Liver (tissue), 9 donors: ENCODE data around the gene PITPNM2. TPM values are rescaled to one million over a fixed set of nuclear protein-coding genes. Genes with fewer than 3 reads are reported as not detected.
A peak's percentile ranks its signal among the peaks of the same experiment; 100 is the strongest.

Experiments
- DNase-seq: peaks from one replicate; pipeline ENCODE4 v3.0.0-alpha.2; 2017; ENCODE audit warnings: low spot score
- H3K27ac ChIP-seq, 2 donors: one replicate each; pipeline ENCODE4 v1.7.0; 2013; ENCODE audit warnings: inconsistent platforms in 2 of 2, low read length in 2 of 2, control low read depth in 1 of 2, low read depth in 1 of 2, mild to moderate bottlenecking in 1 of 2
- H3K27me3 ChIP-seq, 4 donors: one replicate each; pipeline versions ENCODE4 v1.6.1 to v1.7.0; 2013; ENCODE audit warnings: low read length in 3 of 4, inconsistent platforms in 1 of 4, mild to moderate bottlenecking in 1 of 4, moderate library complexity in 1 of 4; ENCODE audit not compliant: control insufficient read depth in 4 of 4, insufficient read depth in 4 of 4
- H3K36me3 ChIP-seq, 4 donors: one replicate each; pipeline versions ENCODE4 v1.6.1 to v1.7.0; 2013; ENCODE audit warnings: low read length in 3 of 4, mild to moderate bottlenecking in 3 of 4, low read depth in 1 of 4, moderate library complexity in 1 of 4; ENCODE audit not compliant: control insufficient read depth in 4 of 4, insufficient read depth in 3 of 4
- H3K4me1 ChIP-seq, 4 donors: one replicate each; pipeline versions ENCODE4 v1.6.1 to v1.7.0; 2013; ENCODE audit warnings: low read length in 3 of 4, mild to moderate bottlenecking in 3 of 4, moderate library complexity in 1 of 4; ENCODE audit not compliant: control insufficient read depth in 4 of 4, insufficient read depth in 4 of 4
- H3K4me3 ChIP-seq, 3 donors: one replicate each; pipeline versions ENCODE4 v1.6.1 to v1.7.0; 2013; ENCODE audit warnings: low read length in 3 of 3, control low read depth in 1 of 3, low read depth in 1 of 3, mild to moderate bottlenecking in 1 of 3
- H3K9ac ChIP-seq, 2 donors: one replicate each; pipeline ENCODE4 v1.7.0; 2013; ENCODE audit warnings: low read length in 2 of 2, mild to moderate bottlenecking in 2 of 2, moderate library complexity in 2 of 2, control low read depth in 1 of 2, low read depth in 1 of 2
- H3K9me3 ChIP-seq, 4 donors: one replicate each; pipeline versions ENCODE4 v1.6.1 to v1.7.0; 2013; ENCODE audit warnings: low read length in 3 of 4; ENCODE audit not compliant: control insufficient read depth in 4 of 4
- ATF3 ChIP-seq: IDR thresholded peaks from 2 replicates; pipeline ENCODE4 v1.6.1; 2016; ENCODE audit warnings: antibody characterized with exemption
- CTCF ChIP-seq: fragments of 150-350 bp; IDR thresholded peaks from 2 replicates; pipeline ENCODE4 v1.5.1; 2017; ENCODE audit warnings: improper control_type of control experiment, low read depth, low read length; ENCODE audit not compliant: missing input control
- EGR1 ChIP-seq, 2 donors: IDR thresholded peaks; 2 replicates each; pipeline ENCODE4 v1.6.1; 2016 to 2018; ENCODE audit warnings: antibody characterized with exemption in 2 of 2, low read depth in 2 of 2
- FOXA1 ChIP-seq: IDR thresholded peaks from 2 replicates; pipeline ENCODE4 v1.6.1; 2016; ENCODE audit warnings: antibody characterized with exemption
- FOXA2 ChIP-seq: IDR thresholded peaks from 2 replicates; pipeline ENCODE4 v1.6.1; 2016; ENCODE audit warnings: antibody characterized with exemption
- GABPA ChIP-seq, 2 donors: IDR thresholded peaks in 1 of 2; conservative IDR thresholded peaks in 1 of 2; 2 replicates each; pipeline ENCODE4 v1.6.1; 2016; ENCODE audit warnings: antibody characterized with exemption in 2 of 2, mild to moderate bottlenecking in 1 of 2, moderate library complexity in 1 of 2
- HNF4A ChIP-seq, 2 donors: conservative IDR thresholded peaks; 2 replicates each; pipeline ENCODE4 v1.6.1; 2016; ENCODE audit warnings: antibody characterized with exemption in 2 of 2, mild to moderate bottlenecking in 2 of 2
- HNF4G ChIP-seq: IDR thresholded peaks from 2 replicates; pipeline ENCODE4 v1.6.1; 2016; ENCODE audit warnings: antibody characterized with exemption
- JUND ChIP-seq, 2 donors: IDR thresholded peaks; 2 replicates each; pipeline ENCODE4 v1.6.1; 2016; ENCODE audit warnings: antibody characterized with exemption in 2 of 2
- NR2F2 ChIP-seq: IDR thresholded peaks from 2 replicates; pipeline ENCODE4 v1.6.1; 2016; ENCODE audit warnings: antibody characterized with exemption
- RAD21 ChIP-seq, 2 donors: IDR thresholded peaks; 2 replicates each; pipeline ENCODE4 v1.6.1; 2016; ENCODE audit warnings: antibody characterized with exemption in 2 of 2, mild to moderate bottlenecking in 2 of 2
- REST ChIP-seq: IDR thresholded peaks from 2 replicates; pipeline ENCODE4 v1.6.1; 2016; ENCODE audit warnings: antibody characterized with exemption, mild to moderate bottlenecking
- RXRA ChIP-seq, 2 donors: IDR thresholded peaks; 2 replicates each; pipeline ENCODE4 v1.6.1; 2017 to 2018; ENCODE audit warnings: antibody characterized with exemption in 2 of 2, mild to moderate bottlenecking in 1 of 2
- SP1 ChIP-seq: IDR thresholded peaks from 2 replicates; pipeline ENCODE4 v1.6.1; 2018; ENCODE audit warnings: antibody characterized with exemption, mild to moderate bottlenecking
- TAF1 ChIP-seq: conservative IDR thresholded peaks from 2 replicates; pipeline ENCODE4 v1.6.1; 2016; ENCODE audit warnings: antibody characterized with exemption, mild to moderate bottlenecking
- YY1 ChIP-seq: IDR thresholded peaks from 2 replicates; pipeline ENCODE4 v1.6.1; 2016; ENCODE audit warnings: antibody characterized with exemption, mild to moderate bottlenecking
- ZBTB33 ChIP-seq: IDR thresholded peaks from 2 replicates; pipeline ENCODE4 v1.6.1; 2016; ENCODE audit warnings: antibody characterized with exemption
- WGBS: extraction: QIAGEN DNeasy Blood & Tissue Kit; methylation state at CpG from one replicate; pipeline ENCODE4 v1.1.7; 2013; 5-methylcytosine and 5-hydroxymethylcytosine counted together
- polyA plus RNA-seq, 2 donors: library from polyadenylated mRNA; stranded (reverse) in 1 of 2; unstranded in 1 of 2; fragments of 200-250 nt in 1 of 2; fragments of >200 nt in 1 of 2; fragmentation: Nextera tagmentation in 1 of 2; extraction: Ambion mirVana in 1 of 2; gene quantifications; one replicate each; pipeline versions ENCODE4 v1.2.1 to v1.2.3, GENCODE V29; 2013 to 2015
- total RNA-seq, 2 donors: library from RNA; depleted of rRNA; stranded (reverse); fragments of >200 nt; gene quantifications; one replicate each; pipeline ENCODE4 v1.2.3, GENCODE V29; 2014
- TF ChIP-seq, protein P1 (sequence below): IDR thresholded peaks from 2 replicates; pipeline ENCODE4 v1.6.1; 2016; ENCODE audit warnings: antibody characterized with exemption
- donor health status: healthy.
- donor health status: healthy.
- donor health status: healthy.
- donor health status: healthy.
- donor health status: healthy.

The PITPNM2 gene
- total and polyA plus RNA-seq, 4 donors: 1.3 to 28.4 (median 5.1) TPM

DNA sequence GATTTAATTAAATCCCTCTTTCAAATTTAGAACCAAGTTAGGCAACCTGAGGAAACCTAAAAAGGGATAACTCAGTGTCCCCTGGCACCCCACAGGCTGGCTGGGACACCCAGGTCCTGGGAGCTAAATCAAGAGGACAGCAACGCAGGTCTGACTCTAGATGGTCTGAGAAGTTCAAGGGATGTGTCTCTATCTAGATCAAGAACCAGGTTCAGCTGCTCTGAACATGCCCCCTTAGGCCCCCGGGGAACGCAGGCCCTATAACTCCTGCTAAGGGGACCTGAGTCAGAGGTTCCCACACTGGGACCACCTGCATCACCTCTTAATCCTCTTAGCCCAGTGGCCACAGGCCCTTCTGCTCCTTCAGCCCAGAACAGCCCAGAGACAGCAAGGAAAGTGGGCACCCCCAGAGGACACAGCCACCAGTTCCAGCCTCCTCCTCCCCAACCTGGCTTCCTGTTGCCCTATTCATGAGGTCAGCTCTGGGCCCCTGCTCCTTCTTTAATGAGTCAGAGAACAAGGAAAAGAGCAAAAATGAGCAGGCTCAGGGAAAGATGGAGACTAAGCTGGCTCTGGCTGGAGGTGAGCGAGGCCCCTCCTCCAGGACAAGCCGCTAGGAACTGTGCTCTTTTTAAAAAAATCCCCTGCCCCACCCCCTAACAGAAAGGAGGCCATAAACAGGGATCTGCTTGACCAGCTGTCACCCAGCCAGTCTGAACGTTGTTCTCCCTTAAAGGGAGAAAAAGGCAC, 10.8 kb downstream of the PITPNM2 start:
- WGBS: 64% methylated on average over 6 of the region's 6 CpGs
- H3K4me1 ChIP-seq: peaks cover 26 to 41% (median 34%) of the 10 kb centered on the region in 4 donors
- H3K27me3 ChIP-seq: no peaks in the 10 kb centered on the region
- DNase-seq: no peak
- H3K9ac ChIP-seq: peak overlapping the region in 1 of 2 donors; percentile 24
- H3K4me3 ChIP-seq: no peak overlapping the region
- peak overlapping the region; percentile 72 to 93 for H3K27ac ChIP-seq
- no peaks in the 10 kb centered on the region for H3K36me3 ChIP-seq
- peak in 1 of 2 donors; percentile 13 for TF ChIP-seq RAD21 (IDR thresholded peaks at IDR 0.05)
- no peak for TF ChIP-seq EGR1 (IDR thresholded peaks at IDR 0.05; ENCODE audit: low read depth in 2 of 2)
- TF ChIP-seq NR2F2: no peak
- no peaks in the 10 kb centered on the region for H3K9me3 ChIP-seq

DNA sequence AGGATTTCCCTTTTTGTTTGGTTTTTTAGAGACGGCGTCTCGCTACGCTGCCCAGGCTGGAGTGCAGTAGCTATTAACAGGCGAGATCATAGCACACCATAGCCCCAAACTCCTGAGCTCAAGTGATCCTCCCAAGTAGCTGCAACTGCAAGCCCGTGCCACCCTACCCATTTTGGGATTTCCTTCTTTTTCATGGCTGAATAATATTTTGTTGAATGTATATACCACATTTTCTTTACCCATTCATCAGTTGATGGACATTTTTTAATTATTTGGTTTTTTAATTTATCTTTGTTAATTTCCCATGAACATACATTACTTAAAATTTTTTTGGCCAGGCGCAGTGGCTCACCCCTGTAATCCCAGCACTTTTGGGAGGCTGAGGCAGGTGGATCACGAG, 15.2 kb downstream of the PITPNM2 start:
- H3K27ac ChIP-seq: no peak overlapping the region

More for the DNA sequence above, 15.2 kb downstream of the PITPNM2 start:
- Histone ChIP-seq H3K9me3 (no peaks in the 10 kb centered on the region), H3K9ac (no peak overlapping the region), H3K4me3 (no peak overlapping the region), H3K4me1 (peaks cover 7 to 22% (median 12%) of the 10 kb centered on the region in 4 donors), H3K36me3 (no peaks in the 10 kb centered on the region), H3K27me3 (no peaks in the 10 kb centered on the region)
- 73% methylated on average over 8 of the region's 8 CpGs for WGBS
- TF ChIP-seq FOXA1 (no peak), JUND (IDR thresholded peaks at IDR 0.05) (no peak), GABPA (IDR thresholded peaks at IDR 0.05 in 1 of 2, conservative IDR thresholded peaks at IDR 0.05 in 1 of 2) (no peak), CTCF (no peak), TAF1 (no peak), REST (no peak), ZBTB33 (no peak), HNF4A (conservative IDR thresholded peaks at IDR 0.05) (no peak), RAD21 (IDR thresholded peaks at IDR 0.05) (no peak), SP1 (no peak), EGR1 (IDR thresholded peaks at IDR 0.05; ENCODE audit: low read depth in 2 of 2) (no peak), RXRA (IDR thresholded peaks at IDR 0.05) (no peak), ATF3 (no peak), HNF4G (no peak), YY1 (no peak), NR2F2 (no peak), FOXA2 (no peak)
- TF ChIP-seq, protein P1, sequence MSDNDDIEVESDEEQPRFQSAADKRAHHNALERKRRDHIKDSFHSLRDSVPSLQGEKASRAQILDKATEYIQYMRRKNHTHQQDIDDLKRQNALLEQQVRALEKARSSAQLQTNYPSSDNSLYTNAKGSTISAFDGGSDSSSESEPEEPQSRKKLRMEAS: no peak
- DNase-seq: no peak
